Stimulated activated CD8-positive, alpha-beta memory T cell treated with anti-CD3 and anti-CD28 coated beads, Interleukin-2, amount 100 ng/mL, for 48 hours (primary cell): ENCODE results near the gene TASP1.
"Not testable (repeated sequence)": the region's sequence is repeated elsewhere in the genome, so short reads cannot be mapped to it uniquely, and the experiment has no call there.

Source experiments
- DNase-seq, 2 donors: peaks; one replicate each; pipeline ENCODE4 v3.0.0-alpha.2; 2020; ENCODE audit warnings: low read depth in 2 of 2

Gene TASP1

GRCh38 chr20:13638496-13639149 lies at the start of gene TASP1:
Gene TASP1 (minus strand): TSS chr20:13638932. CDS start chr20:13630078, 8,854 bp downstream.
- peak; percentile 87 to 92 for DNase-seq

- no peak for DNase-seq
Observed at GRCh38 chr20:13687815-13688214, 49.1 kb upstream of the TASP1 start.

GRCh38 chr20:13685623-13686022 lies 46.9 kb upstream of the TASP1 start:
- no peak for DNase-seq

GRCh38 chr20:13684566-13685222 lies 46.0 kb upstream of the TASP1 start:
- no peak for DNase-seq

GRCh38 chr20:13683833-13684232 lies 45.1 kb upstream of the TASP1 start:
- no peak for DNase-seq

- DNase-seq: no peak
Observed at GRCh38 chr20:13681248-13682125, 42.8 kb upstream of the TASP1 start.

GRCh38 chr20:13678944-13679343 lies 40.2 kb upstream of the TASP1 start:
- DNase-seq: no peak

GRCh38 chr20:13677241-13677640 lies 38.5 kb upstream of the TASP1 start:
- DNase-seq: no peak

GRCh38 chr20:13676682-13677081 lies 38.0 kb upstream of the TASP1 start:
- no peak for DNase-seq

- DNase-seq: no peak
Observed at GRCh38 chr20:13672690-13673089, 34.0 kb upstream of the TASP1 start.

- no peak for DNase-seq
Observed at GRCh38 chr20:13671916-13672378, 33.2 kb upstream of the TASP1 start.

- DNase-seq: no peak
Observed at GRCh38 chr20:13671512-13671911, 32.8 kb upstream of the TASP1 start.

GRCh38 chr20:13670160-13670559 lies 31.4 kb upstream of the TASP1 start:
- DNase-seq: no peak

GRCh38 chr20:13665709-13666395 lies 27.1 kb upstream of the TASP1 start:
- DNase-seq: no peak

- no peak for DNase-seq
Observed at GRCh38 chr20:13661070-13661685, 22.4 kb upstream of the TASP1 start.

GRCh38 chr20:13659288-13659687 lies 20.6 kb upstream of the TASP1 start:
- DNase-seq: no peak

- DNase-seq: not testable (repeated sequence)
Observed at GRCh38 chr20:13658060-13658459, 19.3 kb upstream of the TASP1 start.

- no peak for DNase-seq
Observed at GRCh38 chr20:13656721-13657368, 18.1 kb upstream of the TASP1 start.

- DNase-seq: no peak
Observed at GRCh38 chr20:13654463-13655023, 15.8 kb upstream of the TASP1 start.

GRCh38 chr20:13650474-13650873 lies 11.7 kb upstream of the TASP1 start:
- DNase-seq: no peak
